ENCODE data around the gene MRFAP1. TPM values are rescaled to one million over a fixed set of nuclear protein-coding genes. Genes with fewer than 3 reads are reported as not detected.

Gene MRFAP1
- total and polyA plus RNA-seq, 7 donors: 216 to 539 (median 300) TPM

GRCh38 chr4:6594341-6594740 lies 46.1 kb upstream of the MRFAP1 start:
- H3K36me3 ChIP-seq (ENCODE audit: insufficient read depth in 1 of 2, low read depth in 1 of 2): no peaks in the 10 kb centered on the region
- WGBS, 3 donors: 91 to 96% (median 94%) methylated on average over 22 of the region's 22 CpGs
- no peaks in the 10 kb centered on the region for H3K9me3 ChIP-seq
- no peaks in the 10 kb centered on the region for H3K4me1 ChIP-seq
- intact Hi-C loops (cut with DNase I): no loop called here
- H3K27me3 ChIP-seq (ENCODE audit: insufficient read depth in 3 of 3, low read length in 2 of 3): peaks cover 0 to 10% (median 10%) of the 10 kb centered on the region in 3 donors
- H3K4me3 ChIP-seq: no peak overlapping the region
- H3K27ac ChIP-seq: no peak overlapping the region
- TF ChIP-seq CTCF (IDR thresholded peaks at IDR 0.05): no peak
- ATAC-seq (no peak), DNase-seq (no peak)

GRCh38 chr4:6594826-6595355 lies 45.6 kb upstream of the MRFAP1 start:
- H3K9me3 ChIP-seq: no peaks in the 10 kb centered on the region
- 73 to 82% (median 79%) methylated on average over 7 of the region's 7 CpGs for WGBS, 3 donors
- DNase-seq: no peak
- no peak overlapping the region for H3K4me3 ChIP-seq
- no peak for TF ChIP-seq CTCF (IDR thresholded peaks at IDR 0.05)
- intact Hi-C loops (cut with DNase I): no loop called here
- H3K27ac ChIP-seq: no peak overlapping the region
- ATAC-seq: no peak
- H3K36me3 ChIP-seq (ENCODE audit: insufficient read depth in 1 of 2, low read depth in 1 of 2): no peaks in the 10 kb centered on the region
- H3K4me1 ChIP-seq: no peaks in the 10 kb centered on the region
- peaks cover 0 to 10% (median 10%) of the 10 kb centered on the region in 3 donors for H3K27me3 ChIP-seq (ENCODE audit: insufficient read depth in 3 of 3, low read length in 2 of 3)

- Histone ChIP-seq H3K9me3 (no peaks in the 10 kb centered on the region), H3K4me3 (no peak overlapping the region), H3K27me3 (ENCODE audit: insufficient read depth in 3 of 3, low read length in 2 of 3) (peaks cover 0 to 10% (median 10%) of the 10 kb centered on the region in 3 donors), H3K27ac (no peak overlapping the region), H3K36me3 (ENCODE audit: insufficient read depth in 1 of 2, low read depth in 1 of 2) (no peaks in the 10 kb centered on the region), H3K4me1 (no peaks in the 10 kb centered on the region)
- WGBS, 3 donors: 61 to 71% (median 62%) methylated on average over 15 to 16 of the region's 16 CpGs
- intact Hi-C loops (cut with DNase I): no loop called here
- TF ChIP-seq CTCF (IDR thresholded peaks at IDR 0.05): no peak
- no peak for DNase-seq
- no peak for ATAC-seq
Measured at GRCh38 chr4:6595897-6596537, 44.5 kb upstream of the MRFAP1 start.

- WGBS, 3 donors: 85 to 95% (median 89%) methylated on average over 17 of the region's 17 CpGs
- H3K4me1 ChIP-seq: no peaks in the 10 kb centered on the region
- H3K36me3 ChIP-seq (ENCODE audit: insufficient read depth in 1 of 2, low read depth in 1 of 2): no peaks in the 10 kb centered on the region
- H3K27me3 ChIP-seq (ENCODE audit: insufficient read depth in 3 of 3, low read length in 2 of 3): peaks cover 0 to 10% (median 6%) of the 10 kb centered on the region in 3 donors
- no peak for ATAC-seq
- H3K27ac ChIP-seq: no peak overlapping the region
- no peak overlapping the region for H3K4me3 ChIP-seq
- TF ChIP-seq CTCF (IDR thresholded peaks at IDR 0.05): no peak
- no peaks in the 10 kb centered on the region for H3K9me3 ChIP-seq
- intact Hi-C loops (cut with DNase I): no loop called here
- no peak for DNase-seq
Measured at GRCh38 chr4:6596948-6597347, 43.5 kb upstream of the MRFAP1 start.

- no peak for ATAC-seq
- intact Hi-C loops (cut with DNase I): no loop called here
Measured at GRCh38 chr4:6598127-6598526, 42.4 kb upstream of the MRFAP1 start.

More at GRCh38 chr4:6598127-6598526, 42.4 kb upstream of the MRFAP1 start:
- H3K4me3 ChIP-seq: no peak overlapping the region
- peaks cover 0 to 10% (median 6%) of the 10 kb centered on the region in 3 donors for H3K27me3 ChIP-seq (ENCODE audit: insufficient read depth in 3 of 3, low read length in 2 of 3)
- no peaks in the 10 kb centered on the region for H3K9me3 ChIP-seq
- H3K27ac ChIP-seq: no peak overlapping the region
- H3K4me1 ChIP-seq: no peaks in the 10 kb centered on the region
- H3K36me3 ChIP-seq (ENCODE audit: insufficient read depth in 1 of 2, low read depth in 1 of 2): no peaks in the 10 kb centered on the region
- no peak for TF ChIP-seq CTCF (IDR thresholded peaks at IDR 0.05)
- DNase-seq: no peak
- 85 to 88% (median 87%) methylated on average over 10 of the region's 10 CpGs for WGBS, 3 donors

Data from psoas muscle (tissue), 8 donors.